ENCODE data around the gene STAG2.

GRCh38 chrX:123943074-123943473 is 18.4 kb upstream of the STAG2 start:
- TF ChIP-seq CTCF (IDR thresholded peaks at IDR 0.05; ENCODE audit: poor library complexity) (no peak), EZH2 (IDR thresholded peaks at IDR 0.05; ENCODE audit: borderline replicate concordance) (no peak)
